Progenitor cell of endocrine pancreas (in vitro differentiated cells): ENCODE data around the gene C7. TPM values are rescaled to one million over a fixed set of nuclear protein-coding genes. Genes with fewer than 3 reads are reported as not detected.
"Not testable (repeated sequence)": the region's sequence is repeated elsewhere in the genome, so short reads cannot be mapped to it uniquely, and the experiment has no call there.

Experiments
- DNase-seq: peaks from one replicate; pipeline ENCODE4 v3.0.0; 2021; ENCODE audit warnings: low spot score; ENCODE audit not compliant: unreplicated experiment
- H3K27ac Mint-ChIP-seq: 2 replicates; pipeline ENCODE4 v1.8.0; 2021; ENCODE audit warnings: mild to moderate bottlenecking, moderate library complexity, mixed read lengths
- H3K27me3 Mint-ChIP-seq: 2 replicates; pipeline ENCODE4 v1.8.0; 2021; ENCODE audit warnings: mixed read lengths
- H3K36me3 Mint-ChIP-seq: 2 replicates; pipeline ENCODE4 v1.8.0; 2022; ENCODE audit warnings: mixed read lengths; ENCODE audit not compliant: insufficient read depth
- H3K4me1 Mint-ChIP-seq: 2 replicates; pipeline ENCODE4 v1.8.0; 2021; ENCODE audit warnings: low read depth, mixed read lengths
- H3K4me3 Mint-ChIP-seq: 2 replicates; pipeline ENCODE4 v1.8.0; 2021; ENCODE audit warnings: low read depth, mild to moderate bottlenecking, moderate library complexity, mixed read lengths
- H3K9me3 Mint-ChIP-seq: 2 replicates; pipeline ENCODE4 v1.8.0; 2021; ENCODE audit warnings: low read depth, mixed read lengths
- long read RNA-seq: library from polyadenylated mRNA; unstranded; transcript quantifications from one replicate; pipeline ENCODE4 v2.0.0, GENCODE V29; 2020
- total RNA-seq: library from RNA; stranded (reverse); gene quantifications from 2 replicates; pipeline ENCODE4 v1.2.1, GENCODE V29; 2021
- TF ChIP-seq, protein P1 (sequence below): fragments of 200-600 bp; sonication (generic); IDR thresholded peaks from one replicate; pipeline ENCODE4 v1.5.0; 2021; ENCODE audit warnings: antibody characterized with exemption, mild to moderate bottlenecking; ENCODE audit not compliant: unreplicated experiment

Gene C7
- 5.7 and 6.1 TPM in 2 replicates for total RNA-seq
- long read RNA-seq, full-length matches to known transcripts, result 27 of 36 reads
- long read RNA-seq, partial matches to known transcripts, result 6 of 36 reads
- long read RNA-seq, other reads (novel, unspliced or antisense), result 3 of 36 reads

DNA sequence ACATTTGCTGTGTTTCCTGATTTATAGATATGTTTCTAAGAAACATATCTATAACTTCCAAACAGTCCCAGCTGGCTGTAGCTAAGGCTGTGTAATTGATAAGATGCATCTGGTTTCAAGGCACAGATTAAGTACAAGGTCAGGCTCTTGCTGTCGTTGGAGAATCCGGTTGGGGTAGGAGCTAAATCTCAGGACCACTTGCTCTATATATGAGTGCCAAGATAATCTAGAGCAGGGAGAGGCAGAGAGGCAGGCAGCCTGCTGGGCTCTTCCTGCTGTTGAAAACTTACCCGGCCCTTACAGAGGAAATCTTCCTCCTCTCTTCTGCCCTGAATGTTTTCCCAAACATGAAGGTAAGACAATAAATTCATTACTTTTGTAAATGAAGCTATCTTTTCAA, at the start of gene C7:
C7 (plus strand) TSS at position 234 of the 400 bp plus-strand sequence; CDS start at position 348, 114 bp downstream.
- Mint-ChIP-seq H3K27me3 (no peaks in the 10 kb centered on the region), H3K36me3 (peaks cover 3% of the 10 kb centered on the region), H3K9me3 (peaks cover 6% of the 10 kb centered on the region), H3K4me1 (peaks cover 33% of the 10 kb centered on the region), H3K4me3 (peak within 1 kb of the TSS; percentile 3), H3K27ac (peak within 1 kb of the TSS; percentile 81)
- TF ChIP-seq, protein P1, sequence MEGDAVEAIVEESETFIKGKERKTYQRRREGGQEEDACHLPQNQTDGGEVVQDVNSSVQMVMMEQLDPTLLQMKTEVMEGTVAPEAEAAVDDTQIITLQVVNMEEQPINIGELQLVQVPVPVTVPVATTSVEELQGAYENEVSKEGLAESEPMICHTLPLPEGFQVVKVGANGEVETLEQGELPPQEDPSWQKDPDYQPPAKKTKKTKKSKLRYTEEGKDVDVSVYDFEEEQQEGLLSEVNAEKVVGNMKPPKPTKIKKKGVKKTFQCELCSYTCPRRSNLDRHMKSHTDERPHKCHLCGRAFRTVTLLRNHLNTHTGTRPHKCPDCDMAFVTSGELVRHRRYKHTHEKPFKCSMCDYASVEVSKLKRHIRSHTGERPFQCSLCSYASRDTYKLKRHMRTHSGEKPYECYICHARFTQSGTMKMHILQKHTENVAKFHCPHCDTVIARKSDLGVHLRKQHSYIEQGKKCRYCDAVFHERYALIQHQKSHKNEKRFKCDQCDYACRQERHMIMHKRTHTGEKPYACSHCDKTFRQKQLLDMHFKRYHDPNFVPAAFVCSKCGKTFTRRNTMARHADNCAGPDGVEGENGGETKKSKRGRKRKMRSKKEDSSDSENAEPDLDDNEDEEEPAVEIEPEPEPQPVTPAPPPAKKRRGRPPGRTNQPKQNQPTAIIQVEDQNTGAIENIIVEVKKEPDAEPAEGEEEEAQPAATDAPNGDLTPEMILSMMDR, result no peak
- no peak for DNase-seq

DNA sequence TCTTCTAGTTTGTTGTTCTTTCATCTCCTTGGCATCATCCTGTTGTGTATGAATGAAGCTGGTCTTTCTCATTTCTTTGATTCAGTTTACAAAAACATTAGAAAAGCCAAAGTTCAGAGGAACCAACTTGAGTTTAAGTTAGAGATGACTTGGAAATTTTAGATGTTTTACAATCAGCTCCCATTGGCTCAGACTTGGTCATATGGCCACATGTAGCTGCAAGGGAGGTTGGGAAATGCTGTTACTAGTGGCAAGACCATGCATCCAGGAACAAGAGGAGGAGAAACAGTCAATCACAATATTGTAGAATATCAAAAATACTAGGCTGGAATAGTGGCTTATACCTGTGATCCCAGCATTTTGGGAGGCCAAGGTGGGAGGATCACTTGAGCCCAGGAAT, 48.6 kb upstream of the C7 start:
- Mint-ChIP-seq H3K4me1 (no peaks in the 10 kb centered on the region), H3K4me3 (no peak overlapping the region), H3K27me3 (no peaks in the 10 kb centered on the region), H3K36me3 (peaks cover under 1% of the 10 kb centered on the region), H3K27ac (no peak overlapping the region), H3K9me3 (peaks cover 14% of the 10 kb centered on the region)
- no peak for DNase-seq
- TF ChIP-seq, protein P1, result no peak

DNA sequence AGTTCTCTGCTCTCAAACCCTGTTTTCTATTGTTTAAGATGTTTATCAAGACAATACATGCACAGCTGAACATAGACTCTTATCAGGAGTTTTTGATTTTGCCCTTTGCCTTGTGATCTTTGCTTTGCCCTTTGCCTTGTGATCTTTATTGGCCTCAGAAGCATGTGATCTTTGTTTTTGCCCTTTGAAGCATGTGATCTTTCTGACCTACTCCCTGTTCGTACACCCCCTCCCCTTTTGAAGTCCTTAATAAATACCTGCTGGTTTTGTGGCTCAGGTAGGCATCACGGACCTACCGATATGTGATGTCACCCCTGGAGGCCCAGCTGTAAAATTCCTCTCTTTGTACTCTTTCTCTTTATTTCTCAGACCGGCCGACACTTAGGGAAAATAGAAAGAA, 44.3 kb upstream of the C7 start:
- H3K4me3 Mint-ChIP-seq, H3K4me1 Mint-ChIP-seq, H3K27ac Mint-ChIP-seq, H3K27me3 Mint-ChIP-seq, H3K36me3 Mint-ChIP-seq, DNase-seq: not testable (repeated sequence)
- H3K9me3 Mint-ChIP-seq, result peaks cover 14% of the 10 kb centered on the region

DNA sequence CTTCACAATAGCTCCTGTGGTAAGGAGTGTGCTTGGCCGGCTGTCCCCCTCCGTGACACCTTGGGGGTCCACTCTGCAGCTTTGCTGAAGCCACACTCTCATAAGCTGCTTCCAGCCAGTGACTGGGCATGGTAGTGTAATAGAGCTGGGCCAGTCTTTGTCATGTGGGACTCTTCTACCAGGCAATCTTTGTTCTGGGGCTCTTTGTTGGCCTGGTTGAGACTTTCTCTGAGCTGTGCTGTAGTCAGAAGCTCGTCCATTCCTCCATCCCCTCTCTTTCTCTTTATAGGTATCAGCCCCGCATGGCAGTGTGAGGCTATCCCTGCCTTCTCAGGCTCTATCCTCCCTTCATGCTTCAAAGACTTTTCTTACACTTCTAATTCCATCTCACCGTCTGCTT, 42.5 kb upstream of the C7 start:
- no peak for DNase-seq

DNA sequence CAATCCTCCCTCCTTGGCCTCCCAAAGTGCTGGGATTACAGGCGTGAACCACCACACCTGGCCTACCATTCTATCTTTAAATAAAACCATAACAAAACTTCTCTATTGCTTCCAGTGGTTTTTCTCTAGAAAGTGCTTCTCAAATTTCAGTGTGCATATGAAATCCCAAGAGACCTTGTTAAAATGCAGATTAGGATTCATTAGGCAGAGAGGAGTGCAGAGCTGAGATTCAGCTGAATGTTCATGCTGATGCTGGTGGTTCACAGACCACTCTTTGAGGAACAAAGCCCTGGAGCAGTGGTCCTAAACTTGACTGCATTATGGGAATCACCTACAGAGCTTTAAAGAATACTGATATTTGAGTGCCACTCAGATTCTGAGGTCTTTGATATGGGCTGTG, 39.9 kb upstream of the C7 start:
- Mint-ChIP-seq H3K27me3 (no peaks in the 10 kb centered on the region), H3K4me1 (peaks cover 8% of the 10 kb centered on the region), H3K27ac (no peak overlapping the region), H3K9me3 (peaks cover 11% of the 10 kb centered on the region), H3K36me3 (no peaks in the 10 kb centered on the region), H3K4me3 (no peak overlapping the region)
- TF ChIP-seq, protein P1, result no peak
- no peak for DNase-seq

More for the DNA sequence above, 42.5 kb upstream of the C7 start:
- Mint-ChIP-seq H3K9me3 (peaks cover 14% of the 10 kb centered on the region), H3K4me3 (no peak overlapping the region), H3K4me1 (peaks cover 8% of the 10 kb centered on the region), H3K27ac (no peak overlapping the region), H3K36me3 (no peaks in the 10 kb centered on the region), H3K27me3 (no peaks in the 10 kb centered on the region)
- TF ChIP-seq, protein P1, result no peak

DNA sequence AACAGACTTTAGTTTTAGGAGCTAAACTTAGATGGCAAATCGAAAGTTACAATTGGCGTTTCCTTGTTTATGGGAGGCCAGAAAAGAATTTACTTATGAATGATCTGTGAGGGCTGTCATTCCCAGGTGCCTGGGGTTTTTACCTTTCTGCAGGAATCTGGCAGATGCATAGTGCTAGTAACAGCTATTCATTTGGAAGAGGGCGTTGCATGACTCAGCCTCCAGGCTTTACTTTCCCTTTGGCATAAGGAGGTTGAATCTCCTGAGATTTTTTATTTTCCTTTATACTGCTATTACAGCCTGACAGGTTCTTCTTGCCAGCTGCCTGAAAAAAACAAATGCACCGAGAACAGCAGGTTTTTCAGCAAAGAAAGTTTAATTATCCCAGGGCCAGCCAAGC, 38.1 kb upstream of the C7 start:
- peaks cover 8% of the 10 kb centered on the region for H3K4me1 Mint-ChIP-seq
- H3K9me3 Mint-ChIP-seq, result no peaks in the 10 kb centered on the region
- DNase-seq, result no peak
- TF ChIP-seq, protein P1, result no peak
- no peak overlapping the region for H3K4me3 Mint-ChIP-seq
- no peaks in the 10 kb centered on the region for H3K27me3 Mint-ChIP-seq
- peak overlapping the region; percentile 54 for H3K27ac Mint-ChIP-seq
- H3K36me3 Mint-ChIP-seq, result no peaks in the 10 kb centered on the region

DNA sequence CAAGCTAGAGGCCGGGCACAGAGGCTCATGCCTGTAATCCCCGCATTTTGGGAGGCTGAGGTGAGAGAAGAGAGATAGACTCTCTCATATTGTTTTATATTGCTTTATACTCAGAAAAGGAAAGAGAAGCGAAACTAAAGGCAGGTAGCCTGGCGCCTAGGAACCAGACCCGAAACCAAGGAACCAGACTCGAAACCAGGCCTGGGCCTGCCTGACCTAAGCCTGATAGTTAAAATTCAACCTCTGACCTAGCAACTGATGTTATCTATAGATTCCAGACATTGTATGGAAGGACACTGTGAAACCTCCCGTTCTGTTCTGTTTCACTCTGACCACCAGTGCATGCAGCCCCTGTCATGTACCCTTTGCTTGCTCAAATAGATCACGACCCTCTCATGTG, 37.0 kb upstream of the C7 start:
- H3K27ac Mint-ChIP-seq, H3K36me3 Mint-ChIP-seq, H3K4me1 Mint-ChIP-seq, DNase-seq, H3K4me3 Mint-ChIP-seq, H3K27me3 Mint-ChIP-seq, H3K9me3 Mint-ChIP-seq: not testable (repeated sequence)
